GM12878 (cell line): ENCODE results near the gene CCSER1.

Experiments used
- EZH2 ChIP-seq: IDR thresholded peaks from 2 replicates; pipeline ENCODE4 v1.6.1; 2012; ENCODE audit warnings: low read depth, mild to moderate bottlenecking, control low read depth, inconsistent platforms, low read length, borderline replicate concordance; ENCODE audit not compliant: control insufficient read depth
- POLR2AphosphoS2 ChIP-seq: IDR thresholded peaks from 2 replicates; pipeline ENCODE4 v1.6.1; 2011; ENCODE audit warnings: low read depth, mild to moderate bottlenecking, low read length, improper control_type of control experiment, moderate library complexity
- RFX5 ChIP-seq: IDR thresholded peaks from 2 replicates; pipeline ENCODE4 v1.6.1; 2011; ENCODE audit warnings: low read depth, low read length, improper control_type of control experiment
- ZBTB11 ChIP-seq: fragments of 450-650 bp; formaldehyde crosslinking; IDR thresholded peaks from 2 replicates; pipeline ENCODE4 v1.5.0; 2022; ENCODE audit warnings: mild to moderate bottlenecking, missing genetic modification characterization
- ZNF217 ChIP-seq: fragments of 450-650 bp; IDR thresholded peaks from 2 replicates; pipeline ENCODE4 v1.6.1; 2017; ENCODE audit warnings: antibody characterized with exemption, mild to moderate bottlenecking
- ZNF24 ChIP-seq: fragments of 450-650 bp; IDR thresholded peaks from 2 replicates; pipeline ENCODE4 v1.6.1; 2017; ENCODE audit warnings: antibody characterized with exemption, mild to moderate bottlenecking
- TF ChIP-seq, protein P1 (sequence below), 3 experiments: IDR thresholded peaks in 2 of 3; conservative IDR thresholded peaks in 1 of 3; 2 replicates each; pipeline ENCODE4 v1.5.1; 2011; ENCODE audit warnings: low read depth in 3 of 3, low read length in 3 of 3, mild to moderate bottlenecking in 3 of 3, control low read depth in 2 of 3, moderate library complexity in 2 of 3, inconsistent platforms in 1 of 3, mixed read lengths in 1 of 3; ENCODE audit not compliant: control insufficient read depth in 2 of 3, insufficient read depth in 1 of 3; ENCODE audit errors: extremely low read depth in 1 of 3

DNA sequence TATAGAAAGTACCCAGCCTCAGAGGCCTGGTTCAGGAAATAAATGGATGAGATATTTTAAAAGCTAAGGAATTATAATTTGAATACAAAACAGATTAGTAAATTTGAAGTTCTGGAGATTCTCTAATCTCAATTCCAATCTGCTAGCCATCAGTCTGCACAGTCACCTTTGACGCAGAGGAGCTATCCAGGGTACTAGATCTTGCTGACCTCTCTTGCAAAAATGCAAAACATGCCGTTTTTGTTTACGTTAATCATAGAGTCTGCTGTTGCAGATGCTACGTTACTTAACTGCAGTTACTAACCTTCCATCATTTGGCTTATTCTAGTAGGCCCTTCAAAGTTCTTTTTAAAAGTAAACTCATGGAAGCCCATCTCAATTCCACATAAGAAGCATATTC lies 10.4 kb downstream of the CCSER1 start:
- no peak for TF ChIP-seq ZNF217
- TF ChIP-seq EZH2: no peak
- TF ChIP-seq, protein P1, sequence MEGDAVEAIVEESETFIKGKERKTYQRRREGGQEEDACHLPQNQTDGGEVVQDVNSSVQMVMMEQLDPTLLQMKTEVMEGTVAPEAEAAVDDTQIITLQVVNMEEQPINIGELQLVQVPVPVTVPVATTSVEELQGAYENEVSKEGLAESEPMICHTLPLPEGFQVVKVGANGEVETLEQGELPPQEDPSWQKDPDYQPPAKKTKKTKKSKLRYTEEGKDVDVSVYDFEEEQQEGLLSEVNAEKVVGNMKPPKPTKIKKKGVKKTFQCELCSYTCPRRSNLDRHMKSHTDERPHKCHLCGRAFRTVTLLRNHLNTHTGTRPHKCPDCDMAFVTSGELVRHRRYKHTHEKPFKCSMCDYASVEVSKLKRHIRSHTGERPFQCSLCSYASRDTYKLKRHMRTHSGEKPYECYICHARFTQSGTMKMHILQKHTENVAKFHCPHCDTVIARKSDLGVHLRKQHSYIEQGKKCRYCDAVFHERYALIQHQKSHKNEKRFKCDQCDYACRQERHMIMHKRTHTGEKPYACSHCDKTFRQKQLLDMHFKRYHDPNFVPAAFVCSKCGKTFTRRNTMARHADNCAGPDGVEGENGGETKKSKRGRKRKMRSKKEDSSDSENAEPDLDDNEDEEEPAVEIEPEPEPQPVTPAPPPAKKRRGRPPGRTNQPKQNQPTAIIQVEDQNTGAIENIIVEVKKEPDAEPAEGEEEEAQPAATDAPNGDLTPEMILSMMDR (IDR thresholded peaks at IDR 0.05 in 2 of 3, conservative IDR thresholded peaks at IDR 0.05 in 1 of 3; ENCODE audit: control insufficient read depth in 2 of 3, extremely low read depth in 1 of 3, insufficient read depth in 1 of 3, low read depth in 3 of 3, low read length in 3 of 3): no peak
- no peak for TF ChIP-seq ZBTB11 (CRISPR knock-in tag)
- TF ChIP-seq POLR2AphosphoS2: no peak
- TF ChIP-seq RFX5: no peak
- no peak for TF ChIP-seq ZNF24
